Thoracic aorta (tissue), 2 donors: ENCODE measurements around the gene HPSE2. TPM values are rescaled to one million over a fixed set of nuclear protein-coding genes. Genes with fewer than 3 reads are reported as not detected.
"Not testable (repeated sequence)": the region's sequence is repeated elsewhere in the genome, so short reads cannot be mapped to it uniquely, and the experiment has no call there.

ENCODE experiments used
- ATAC-seq: fragments of 150-250 bp; one replicate; pipeline ENCODE4 v1.8.0; 2017; ENCODE audit warnings: low read depth; ENCODE audit not compliant: insufficient number of reproducible peaks, low FRiP score
- DNase-seq: peaks from one replicate; pipeline ENCODE4 v3.0.0-alpha.2; 2020; ENCODE audit warnings: low spot score
- H3K27ac ChIP-seq, 2 donors: fragments of 200-600 bp; sonication (generic); 1 replicate in 1 of 2; 2 replicates in 1 of 2; pipeline ENCODE4 v1.5.1; 2016; ENCODE audit warnings: mild to moderate bottlenecking in 2 of 2, moderate library complexity in 2 of 2
- H3K27me3 ChIP-seq: fragments of 200-600 bp; sonication (generic); replicated peaks from 2 replicates; pipeline ENCODE4 v1.6.0; 2016; ENCODE audit warnings: mild to moderate bottlenecking; ENCODE audit not compliant: insufficient read depth
- H3K36me3 ChIP-seq: fragments of 200-600 bp; sonication (generic); one replicate; pipeline ENCODE4 v1.5.1; 2016
- H3K4me1 ChIP-seq, 2 donors: fragments of 200-600 bp; sonication (generic); 1 replicate in 1 of 2; 2 replicates in 1 of 2; pipeline versions ENCODE4 v1.5.1 to v1.6.0; 2016; ENCODE audit warnings: low read depth in 2 of 2, mild to moderate bottlenecking in 1 of 2; ENCODE audit not compliant: control insufficient read depth in 1 of 2
- H3K4me3 ChIP-seq: fragments of 200-600 bp; sonication (generic); 2 replicates; pipeline ENCODE4 v1.5.1; 2016; ENCODE audit warnings: mild to moderate bottlenecking
- H3K9me3 ChIP-seq: fragments of 200-600 bp; sonication (generic); 2 replicates; pipeline ENCODE4 v1.5.1; 2016
- CTCF ChIP-seq: fragments of 200-600 bp; sonication (generic); IDR thresholded peaks from one replicate; pipeline ENCODE4 v1.5.1; 2019; ENCODE audit warnings: antibody characterized with exemption
- total RNA-seq, 2 donors: library from RNA; depleted of rRNA; stranded (reverse); fragments of >200 nt; gene quantifications; one replicate each; pipeline versions ENCODE4 v1.1.0 to v1.2.3, GENCODE V29; 2016

HPSE2 gene
- total RNA-seq, 2 donors from 2014 or later = 1.1 to 1.8 TPM

- TF ChIP-seq CTCF = no peak
- DNase-seq (no peak), ATAC-seq (no peak)
- Histone ChIP-seq H3K9me3 (no peaks in the 10 kb centered on the region), H3K27ac (no peak overlapping the region), H3K36me3 (no peaks in the 10 kb centered on the region), H3K4me1 (no peaks in the 10 kb centered on the region), H3K4me3 (no peak overlapping the region), H3K27me3 (no peaks in the 10 kb centered on the region)
Observed at GRCh38 chr10:98567391-98568133, 668.1 kb downstream of the HPSE2 start.

GRCh38 chr10:98563811-98564210 lies 671.8 kb downstream of the HPSE2 start:
- no peak overlapping the region for H3K4me3 ChIP-seq
- ATAC-seq (no peak), DNase-seq (no peak)
- no peaks in the 10 kb centered on the region for H3K36me3 ChIP-seq
- no peaks in the 10 kb centered on the region for H3K27me3 ChIP-seq
- no peak for TF ChIP-seq CTCF
- no peak overlapping the region for H3K27ac ChIP-seq
- no peaks in the 10 kb centered on the region for H3K4me1 ChIP-seq
- no peaks in the 10 kb centered on the region for H3K9me3 ChIP-seq

- Histone ChIP-seq H3K4me3 (no peak overlapping the region), H3K4me1 (no peaks in the 10 kb centered on the region), H3K36me3 (no peaks in the 10 kb centered on the region), H3K27me3 (no peaks in the 10 kb centered on the region), H3K9me3 (no peaks in the 10 kb centered on the region), H3K27ac (no peak overlapping the region)
- DNase-seq = no peak
- TF ChIP-seq CTCF = no peak
- no peak for ATAC-seq
Observed at GRCh38 chr10:98560565-98560964, 675.1 kb downstream of the HPSE2 start.

GRCh38 chr10:98556061-98556460 lies 679.6 kb downstream of the HPSE2 start:
- no peaks in the 10 kb centered on the region for H3K9me3 ChIP-seq
- H3K27me3 ChIP-seq = no peaks in the 10 kb centered on the region
- H3K36me3 ChIP-seq = no peaks in the 10 kb centered on the region
- no peak for TF ChIP-seq CTCF
- H3K4me3 ChIP-seq = no peak overlapping the region
- no peak overlapping the region for H3K27ac ChIP-seq
- DNase-seq = no peak
- H3K4me1 ChIP-seq = no peaks in the 10 kb centered on the region
- ATAC-seq = no peak

- H3K9me3 ChIP-seq = no peaks in the 10 kb centered on the region
- H3K36me3 ChIP-seq = no peaks in the 10 kb centered on the region
- DNase-seq = no peak
- no peak overlapping the region for H3K4me3 ChIP-seq
- H3K27me3 ChIP-seq = no peaks in the 10 kb centered on the region
- TF ChIP-seq CTCF = no peak
- H3K27ac ChIP-seq = no peak overlapping the region
- no peaks in the 10 kb centered on the region for H3K4me1 ChIP-seq
- ATAC-seq = no peak
Observed at GRCh38 chr10:98555021-98555619, 680.5 kb downstream of the HPSE2 start.

- H3K4me1 ChIP-seq, H3K27me3 ChIP-seq, H3K9me3 ChIP-seq, ATAC-seq, DNase-seq, H3K27ac ChIP-seq, H3K36me3 ChIP-seq, H3K4me3 ChIP-seq: not testable (repeated sequence)
Observed at GRCh38 chr10:98541561-98541960, 694.1 kb downstream of the HPSE2 start.
